Skin of body (tissue), 2 donors: ENCODE data around the gene NEDD4L. TPM values are rescaled to one million over a fixed set of nuclear protein-coding genes. Genes with fewer than 3 reads are reported as not detected.
"Not testable (repeated sequence)": the region's sequence is repeated elsewhere in the genome, so short reads cannot be mapped to it uniquely, and the experiment has no call there.

Source experiments
- DNase-seq: peaks from one replicate; lab custom pipeline; 2025; lab: John Stamatoyannopoulos, UW
- total RNA-seq: library from RNA; depleted of rRNA; stranded (reverse); fragments of >200 nt; gene quantifications from one replicate; pipeline ENCODE4 v1.2.3, GENCODE V29; 2014

Gene NEDD4L
- total RNA-seq, 1 donor from 2014 or later: 40.1 TPM

- DNase-seq: no peak
These were observed 214.8 kb downstream of the NEDD4L start for GRCh38 chr18:58258692-58259342.

GRCh38 chr18:58263055-58263957 is 219.3 kb downstream of the NEDD4L start:
- no peak for DNase-seq

- DNase-seq: no peak
These were observed 220.0 kb downstream of the NEDD4L start for GRCh38 chr18:58264075-58264474.

- no peak for DNase-seq
These were observed 220.8 kb downstream of the NEDD4L start for GRCh38 chr18:58264840-58265239.

GRCh38 chr18:58265489-58265888 is 221.5 kb downstream of the NEDD4L start:
- not testable (repeated sequence) for DNase-seq

- no peak for DNase-seq
These were observed 222.3 kb downstream of the NEDD4L start for GRCh38 chr18:58266291-58266690.

GRCh38 chr18:58267493-58267892 is 223.5 kb downstream of the NEDD4L start:
- DNase-seq: no peak

- no peak for DNase-seq
These were observed 224.8 kb downstream of the NEDD4L start for GRCh38 chr18:58268849-58269248.

- DNase-seq: no peak
These were observed 225.9 kb downstream of the NEDD4L start for GRCh38 chr18:58269931-58270330.

GRCh38 chr18:58270396-58270795 is 226.4 kb downstream of the NEDD4L start:
- DNase-seq: no peak

- no peak for DNase-seq
These were observed 227.7 kb downstream of the NEDD4L start for GRCh38 chr18:58271770-58272169.

- DNase-seq: no peak
These were observed 228.2 kb downstream of the NEDD4L start for GRCh38 chr18:58272209-58272608.

GRCh38 chr18:58272779-58273435 is 228.9 kb downstream of the NEDD4L start:
- DNase-seq: no peak

- DNase-seq: no peak
These were observed 231.2 kb downstream of the NEDD4L start for GRCh38 chr18:58275176-58275575.

- no peak for DNase-seq
These were observed 233.0 kb downstream of the NEDD4L start for GRCh38 chr18:58276789-58277739.

GRCh38 chr18:58279504-58280175 is 235.6 kb downstream of the NEDD4L start:
- no peak for DNase-seq

GRCh38 chr18:58280191-58280590 is 236.2 kb downstream of the NEDD4L start:
- DNase-seq: no peak

- not testable (repeated sequence) for DNase-seq
These were observed 238.8 kb downstream of the NEDD4L start for GRCh38 chr18:58282872-58283271.

GRCh38 chr18:58284699-58285448 is 240.8 kb downstream of the NEDD4L start:
- DNase-seq: no peak
